ENCODE results near the gene GPR135. TPM values are rescaled to one million over a fixed set of nuclear protein-coding genes. Genes with fewer than 3 reads are reported as not detected.

The GPR135 gene
- total RNA-seq, 2 donors from 2014 or later, result 4.1 to 5.0 TPM

GRCh38 chr14:59484639-59485175 is 19.5 kb upstream of the GPR135 start:
- Histone ChIP-seq H3K27me3 (no peaks in the 10 kb centered on the region), H3K4me1 (peaks cover 0 to 56% of the 10 kb centered on the region in 2 donors), H3K27ac (peak overlapping the region; percentile 96 to 98), H3K36me3 (peaks cover 13% of the 10 kb centered on the region), H3K4me3 (peak overlapping the region; percentile 93 to 97), H3K9me3 (no peaks in the 10 kb centered on the region)
- no peak for DNase-seq (ENCODE audit: low spot score)
- TF ChIP-seq CTCF (IDR thresholded peaks at IDR 0.05), result no peak

- Histone ChIP-seq H3K4me1 (peaks cover 0 to 56% of the 10 kb centered on the region in 2 donors), H3K27me3 (no peaks in the 10 kb centered on the region)
- peak; percentile 95 for DNase-seq (ENCODE audit: low spot score)
Measured at GRCh38 chr14:59483819-59484638, 18.8 kb upstream of the GPR135 start, which contains the start of the genes JKAMP and L3HYPDH. JKAMP (plus strand) TSS chr14:59484517; CDS start chr14:59484590, 73 bp downstream. L3HYPDH (minus strand) TSS chr14:59484408; CDS start chr14:59484316, 92 bp downstream.

GRCh38 chr14:59483363-59483762 is 18.2 kb upstream of the GPR135 start:
- H3K9me3 ChIP-seq, result no peaks in the 10 kb centered on the region
- no peak for TF ChIP-seq CTCF (IDR thresholded peaks at IDR 0.05)
- peak overlapping the region; percentile 93 to 97 for H3K4me3 ChIP-seq
- H3K27ac ChIP-seq, result peak overlapping the region; percentile 96 to 98
- no peaks in the 10 kb centered on the region for H3K27me3 ChIP-seq
- DNase-seq (ENCODE audit: low spot score), result no peak
- peaks cover 8% of the 10 kb centered on the region for H3K36me3 ChIP-seq
- peaks cover 0 to 56% of the 10 kb centered on the region in 2 donors for H3K4me1 ChIP-seq

More at GRCh38 chr14:59483819-59484638, 18.8 kb upstream of the GPR135 start, which contains the start of the genes JKAMP and L3HYPDH:
- Histone ChIP-seq H3K4me3 (peak within 1 kb of the TSS; percentile 93 to 97), H3K36me3 (peaks cover 8% of the 10 kb centered on the region), H3K9me3 (no peaks in the 10 kb centered on the region), H3K27ac (peak within 1 kb of the TSS; percentile 96 to 98)
- peak; percentile 52 to 82 for TF ChIP-seq CTCF (IDR thresholded peaks at IDR 0.05)

GRCh38 chr14:59482541-59483331 is 17.6 kb upstream of the GPR135 start:
- Histone ChIP-seq H3K27ac (peak overlapping the region; percentile 96 to 98), H3K9me3 (no peaks in the 10 kb centered on the region), H3K36me3 (peaks cover 9% of the 10 kb centered on the region), H3K4me1 (peaks cover 0 to 56% of the 10 kb centered on the region in 2 donors), H3K4me3 (peak overlapping the region; percentile 93 to 97), H3K27me3 (no peaks in the 10 kb centered on the region)
- DNase-seq (ENCODE audit: low spot score), result no peak
- no peak for TF ChIP-seq CTCF (IDR thresholded peaks at IDR 0.05)

GRCh38 chr14:59481871-59482540 is 16.8 kb upstream of the GPR135 start:
- H3K36me3 ChIP-seq, result peaks cover 9% of the 10 kb centered on the region
- peaks cover 0 to 54% of the 10 kb centered on the region in 2 donors for H3K4me1 ChIP-seq
- no peak for DNase-seq (ENCODE audit: low spot score)
- TF ChIP-seq CTCF (IDR thresholded peaks at IDR 0.05), result no peak
- no peaks in the 10 kb centered on the region for H3K27me3 ChIP-seq
- peak overlapping the region; percentile 96 to 98 for H3K27ac ChIP-seq
- H3K4me3 ChIP-seq, result peak overlapping the region; percentile 93 to 97
- H3K9me3 ChIP-seq, result no peaks in the 10 kb centered on the region
